ENCODE results near the gene FITM2.

DNA sequence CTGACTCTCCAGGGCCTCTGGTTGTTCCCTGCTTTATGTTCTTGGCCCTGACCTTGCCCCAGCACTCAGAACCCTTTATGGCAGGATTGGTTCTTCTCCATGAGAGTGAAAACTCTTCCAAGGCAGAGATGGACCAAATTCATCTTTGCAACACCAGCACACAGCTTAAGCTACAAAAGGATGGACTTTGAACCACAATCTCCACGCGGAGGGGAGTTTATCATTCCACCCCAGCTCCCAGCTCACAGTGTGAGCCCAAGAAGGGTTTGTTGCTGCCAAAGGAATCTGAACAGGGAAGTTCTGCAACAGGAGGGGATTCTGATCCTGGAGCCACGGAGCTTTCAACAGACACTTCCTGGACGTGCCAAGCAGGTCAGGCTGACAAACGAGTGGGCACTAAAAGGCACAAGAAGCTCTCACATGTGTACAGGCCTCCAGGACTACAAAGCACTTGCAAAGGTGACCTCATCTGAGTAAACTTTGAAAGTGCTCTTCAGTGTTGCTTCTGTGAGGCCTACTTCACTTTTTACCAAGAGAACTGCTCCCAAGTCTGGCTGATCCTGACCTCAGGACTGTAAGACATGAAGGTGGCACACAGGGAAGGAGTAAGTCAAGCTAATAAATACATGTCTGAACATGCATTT, 8.9 kb downstream of the FITM2 start:
- TF ChIP-seq, protein P1, sequence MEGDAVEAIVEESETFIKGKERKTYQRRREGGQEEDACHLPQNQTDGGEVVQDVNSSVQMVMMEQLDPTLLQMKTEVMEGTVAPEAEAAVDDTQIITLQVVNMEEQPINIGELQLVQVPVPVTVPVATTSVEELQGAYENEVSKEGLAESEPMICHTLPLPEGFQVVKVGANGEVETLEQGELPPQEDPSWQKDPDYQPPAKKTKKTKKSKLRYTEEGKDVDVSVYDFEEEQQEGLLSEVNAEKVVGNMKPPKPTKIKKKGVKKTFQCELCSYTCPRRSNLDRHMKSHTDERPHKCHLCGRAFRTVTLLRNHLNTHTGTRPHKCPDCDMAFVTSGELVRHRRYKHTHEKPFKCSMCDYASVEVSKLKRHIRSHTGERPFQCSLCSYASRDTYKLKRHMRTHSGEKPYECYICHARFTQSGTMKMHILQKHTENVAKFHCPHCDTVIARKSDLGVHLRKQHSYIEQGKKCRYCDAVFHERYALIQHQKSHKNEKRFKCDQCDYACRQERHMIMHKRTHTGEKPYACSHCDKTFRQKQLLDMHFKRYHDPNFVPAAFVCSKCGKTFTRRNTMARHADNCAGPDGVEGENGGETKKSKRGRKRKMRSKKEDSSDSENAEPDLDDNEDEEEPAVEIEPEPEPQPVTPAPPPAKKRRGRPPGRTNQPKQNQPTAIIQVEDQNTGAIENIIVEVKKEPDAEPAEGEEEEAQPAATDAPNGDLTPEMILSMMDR (IDR thresholded peaks at IDR 0.05), result no peak
- no peak for TF ChIP-seq EZH2 (IDR thresholded peaks at IDR 0.05; ENCODE audit: borderline replicate concordance, insufficient read depth, low read depth, low read length, poor library complexity, severe bottlenecking)
